Sigmoid colon (tissue), 4 donors: ENCODE measurements around the gene GPS1.

Experiments
- POLR2AphosphoS5 ChIP-seq, 4 donors: sonication (generic); formaldehyde crosslinking; IDR thresholded peaks; one replicate each; pipeline ENCODE4 v1.6.1; 2017; ENCODE audit warnings: antibody characterized with exemption in 4 of 4
- TF ChIP-seq, protein P1 (sequence below), 4 experiments: fragments of 450-650 bp in 3 of 4; fragments of 200-600 bp in 1 of 4; IDR thresholded peaks; one replicate each; pipeline ENCODE4 v1.5.1; 2016 to 2019; ENCODE audit warnings: antibody characterized with exemption in 4 of 4, mild to moderate bottlenecking in 3 of 4, moderate library complexity in 2 of 4

DNA sequence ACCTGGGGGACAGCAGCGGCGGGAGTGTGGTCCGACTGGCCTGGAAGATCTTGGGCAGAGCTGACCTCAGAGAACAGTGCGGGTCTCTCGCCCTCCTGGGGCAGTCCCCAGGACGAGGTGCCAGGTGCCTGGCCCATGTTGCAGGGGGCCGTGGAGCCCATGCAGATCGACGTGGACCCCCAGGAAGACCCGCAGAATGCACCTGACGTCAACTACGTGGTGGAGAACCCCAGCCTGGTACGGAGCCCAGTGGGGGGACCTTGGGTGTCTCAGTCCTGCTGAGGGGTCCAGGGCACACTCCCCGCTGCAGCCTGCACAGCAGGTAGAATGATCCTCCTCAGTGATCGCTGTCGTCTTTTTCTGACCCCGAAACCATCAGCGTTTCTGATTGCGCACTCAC, 1.4 kb downstream of the GPS1 start:
- TF ChIP-seq, protein P1, sequence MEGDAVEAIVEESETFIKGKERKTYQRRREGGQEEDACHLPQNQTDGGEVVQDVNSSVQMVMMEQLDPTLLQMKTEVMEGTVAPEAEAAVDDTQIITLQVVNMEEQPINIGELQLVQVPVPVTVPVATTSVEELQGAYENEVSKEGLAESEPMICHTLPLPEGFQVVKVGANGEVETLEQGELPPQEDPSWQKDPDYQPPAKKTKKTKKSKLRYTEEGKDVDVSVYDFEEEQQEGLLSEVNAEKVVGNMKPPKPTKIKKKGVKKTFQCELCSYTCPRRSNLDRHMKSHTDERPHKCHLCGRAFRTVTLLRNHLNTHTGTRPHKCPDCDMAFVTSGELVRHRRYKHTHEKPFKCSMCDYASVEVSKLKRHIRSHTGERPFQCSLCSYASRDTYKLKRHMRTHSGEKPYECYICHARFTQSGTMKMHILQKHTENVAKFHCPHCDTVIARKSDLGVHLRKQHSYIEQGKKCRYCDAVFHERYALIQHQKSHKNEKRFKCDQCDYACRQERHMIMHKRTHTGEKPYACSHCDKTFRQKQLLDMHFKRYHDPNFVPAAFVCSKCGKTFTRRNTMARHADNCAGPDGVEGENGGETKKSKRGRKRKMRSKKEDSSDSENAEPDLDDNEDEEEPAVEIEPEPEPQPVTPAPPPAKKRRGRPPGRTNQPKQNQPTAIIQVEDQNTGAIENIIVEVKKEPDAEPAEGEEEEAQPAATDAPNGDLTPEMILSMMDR (IDR thresholded peaks at IDR 0.05) = no peak
- no peak for TF ChIP-seq POLR2AphosphoS5 (IDR thresholded peaks at IDR 0.05)
